MCF 10A (cell line): Measurements from ENCODE around the gene SYNPR. TPM values are rescaled to one million over a fixed set of nuclear protein-coding genes. Genes with fewer than 3 reads are reported as not detected.

Source experiments
- BruUV-seq: library from RNA; stranded (reverse); fragments of 400-500 nt; replicated peaks from 2 replicates; lab custom pipeline; 2021; lab: Mats Ljungman, UMichigan
- CTCF ChIA-PET: fragments of 300-600 bp; sonication (Branson Sonifier 250); formaldehyde crosslinking; extraction: SDS; loops from one replicate; lab custom pipeline; 2021; ENCODE audit warnings: antibody characterized with exemption, inconsistent platforms; lab: Yijun Ruan, JAX
- POLR2A ChIA-PET: fragments of 300-600, 350-650 bp; sonication (Branson Sonifier 250); formaldehyde crosslinking; extraction: SDS; loops from one replicate; lab custom pipeline; 2020; ENCODE audit warnings: antibody characterized with exemption, inconsistent platforms; lab: Yijun Ruan, JAX
- DNase-seq: peaks from one replicate; pipeline ENCODE4 v3.0.0-alpha.2; 2018; ENCODE audit not compliant: unreplicated experiment
- H3K27ac Mint-ChIP-seq: one replicate; pipeline ENCODE4 v1.8.0; 2022; ENCODE audit warnings: mild to moderate bottlenecking, low read depth, mixed read lengths; ENCODE audit not compliant: unreplicated experiment
- H3K27me3 Mint-ChIP-seq: one replicate; pipeline ENCODE4 v1.8.0; 2022; ENCODE audit warnings: mixed read lengths; ENCODE audit not compliant: insufficient read depth, unreplicated experiment
- H3K36me3 Mint-ChIP-seq: one replicate; pipeline ENCODE4 v1.8.0; 2022; ENCODE audit warnings: mild to moderate bottlenecking, moderate library complexity, mixed read lengths; ENCODE audit not compliant: insufficient read depth, unreplicated experiment
- H3K4me1 Mint-ChIP-seq: one replicate; pipeline ENCODE4 v1.8.0; 2022; ENCODE audit warnings: mixed read lengths; ENCODE audit not compliant: insufficient read depth, unreplicated experiment
- H3K4me3 Mint-ChIP-seq: one replicate; pipeline ENCODE4 v1.8.0; 2022; ENCODE audit warnings: mild to moderate bottlenecking, moderate library complexity, mixed read lengths; ENCODE audit not compliant: unreplicated experiment
- H3K9me3 Mint-ChIP-seq: one replicate; pipeline ENCODE4 v1.8.0; 2022; ENCODE audit warnings: mixed read lengths; ENCODE audit not compliant: unreplicated experiment
- CTCF ChIP-seq: fragments of 200-600 bp; IDR thresholded peaks from one replicate; pipeline ENCODE4 v1.8.0; 2022; ENCODE audit warnings: antibody characterized with exemption, mild to moderate bottlenecking; ENCODE audit not compliant: unreplicated experiment
- intact Hi-C: fragments of 100-400 bp; cut with micrococcal nuclease; formaldehyde crosslinking; loops from 2 replicates; pipeline ENCODE4 v1.14.1; 2022
- total RNA-seq: library from RNA; stranded (reverse); gene quantifications from 2 replicates; pipeline ENCODE4 v1.2.3, GENCODE V29; 2022

The SYNPR gene
- total RNA-seq, 1 experiment from 2014 or later, result not detected

- Mint-ChIP-seq H3K27me3 (peaks cover 62% of the 10 kb centered on the region), H3K27ac (no peak overlapping the region), H3K4me1 (no peaks in the 10 kb centered on the region), H3K4me3 (no peak overlapping the region), H3K36me3 (no peaks in the 10 kb centered on the region), H3K9me3 (no peaks in the 10 kb centered on the region)
- intact Hi-C loops, result no loop called here
- TF ChIP-seq CTCF, result no peak
- POLR2A ChIA-PET, result no interaction called here
- no TSS peak for BruUV-seq
- CTCF ChIA-PET, result interaction anchor here (1.1 kb wide), 1 partner anchor 144 kb away, joined by 5 read pairs; no protein-coding TSS in a partner anchor
- no peak for DNase-seq
Observed at GRCh38 chr3:63494646-63495045, 216.5 kb downstream of the SYNPR start.

GRCh38 chr3:63497641-63498040, 219.5 kb downstream of the SYNPR start:
- CTCF ChIA-PET, result no interaction called here
- POLR2A ChIA-PET, result no interaction called here
- no peak for TF ChIP-seq CTCF
- Mint-ChIP-seq H3K27me3 (peaks cover 54% of the 10 kb centered on the region), H3K9me3 (no peaks in the 10 kb centered on the region), H3K27ac (no peak overlapping the region), H3K36me3 (no peaks in the 10 kb centered on the region), H3K4me1 (no peaks in the 10 kb centered on the region), H3K4me3 (no peak overlapping the region)
- intact Hi-C loops, result no loop called here
- no peak for DNase-seq
- BruUV-seq, result no TSS peak

GRCh38 chr3:63500196-63500595, 222.1 kb downstream of the SYNPR start:
- no peak for TF ChIP-seq CTCF
- no peak overlapping the region for H3K27ac Mint-ChIP-seq
- no peak overlapping the region for H3K4me3 Mint-ChIP-seq
- no peak for DNase-seq
- H3K36me3 Mint-ChIP-seq, result no peaks in the 10 kb centered on the region
- intact Hi-C loops, result no loop called here
- peaks cover 70% of the 10 kb centered on the region for H3K27me3 Mint-ChIP-seq
- H3K9me3 Mint-ChIP-seq, result no peaks in the 10 kb centered on the region
- BruUV-seq, result no TSS peak
- H3K4me1 Mint-ChIP-seq, result no peaks in the 10 kb centered on the region
- POLR2A ChIA-PET, result no interaction called here
- CTCF ChIA-PET, result interaction anchor here (0.7 to 0.9 kb wide), 2 partner anchors 53 to 273 kb away, joined by 3 to 4 read pairs; no protein-coding TSS in a partner anchor

GRCh38 chr3:63508305-63508704, 230.2 kb downstream of the SYNPR start:
- Mint-ChIP-seq H3K9me3 (no peaks in the 10 kb centered on the region), H3K36me3 (no peaks in the 10 kb centered on the region), H3K27ac (no peak overlapping the region), H3K4me3 (no peak overlapping the region), H3K4me1 (no peaks in the 10 kb centered on the region), H3K27me3 (peaks cover 27% of the 10 kb centered on the region)
- POLR2A ChIA-PET, result no interaction called here
- TF ChIP-seq CTCF, result no peak
- intact Hi-C loops, result no loop called here
- no TSS peak for BruUV-seq
- peak; percentile 33 for DNase-seq
- CTCF ChIA-PET, result interaction anchor here (1.2 kb wide), 1 partner anchor 159 kb away, joined by 3 read pairs; no protein-coding TSS in a partner anchor
